Measurements from ENCODE around the gene ETF1. TPM values are rescaled to one million over a fixed set of nuclear protein-coding genes. Genes with fewer than 3 reads are reported as not detected.
A peak's percentile ranks its signal among the peaks of the same experiment; 100 is the strongest.

ETF1 gene
- total RNA-seq, 4 donors from 2014 or later, result 65.2 to 132 (median 103) TPM

DNA sequence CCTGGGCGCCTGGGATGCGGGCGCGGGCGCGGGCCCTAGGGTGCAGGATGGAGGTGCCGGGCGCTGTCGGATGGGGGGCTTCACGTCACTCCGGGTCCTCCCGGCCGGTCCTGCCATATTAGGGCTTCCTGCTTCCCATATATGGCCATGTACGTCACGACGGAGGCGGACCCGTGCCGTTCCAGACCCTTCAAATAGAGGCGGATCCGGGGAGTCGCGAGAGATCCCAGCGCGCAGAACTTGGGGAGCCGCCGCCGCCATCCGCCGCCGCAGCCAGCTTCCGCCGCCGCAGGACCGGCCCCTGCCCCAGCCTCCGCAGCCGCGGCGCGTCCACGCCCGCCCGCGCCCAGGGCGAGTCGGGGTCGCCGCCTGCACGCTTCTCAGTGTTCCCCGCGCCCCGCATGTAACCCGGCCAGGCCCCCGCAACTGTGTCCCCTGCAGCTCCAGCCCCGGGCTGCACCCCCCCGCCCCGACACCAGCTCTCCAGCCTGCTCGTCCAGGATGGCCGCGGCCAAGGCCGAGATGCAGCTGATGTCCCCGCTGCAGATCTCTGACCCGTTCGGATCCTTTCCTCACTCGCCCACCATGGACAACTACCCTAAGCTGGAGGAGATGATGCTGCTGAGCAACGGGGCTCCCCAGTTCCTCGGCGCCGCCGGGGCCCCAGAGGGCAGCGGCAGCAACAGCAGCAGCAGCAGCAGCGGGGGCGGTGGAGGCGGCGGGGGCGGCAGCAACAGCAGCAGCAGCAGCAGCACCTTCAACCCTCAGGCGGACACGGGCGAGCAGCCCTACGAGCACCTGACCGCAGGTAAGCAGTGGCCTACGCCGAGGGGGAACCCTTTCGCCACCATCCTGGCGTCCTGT is 77.5 kb downstream of the ETF1 start, which contains the start of gene EGR1:
TSS of gene EGR1 (plus strand) at position 219 of the 864 bp plus-strand sequence. CDS start at position 502, 283 bp downstream.
- TF ChIP-seq POLR2A (IDR thresholded peaks at IDR 0.05) (peak in 3 of 4 donors; percentile 86 to 98 (median 97)), CTCF (IDR thresholded peaks at IDR 0.05) (peak in 2 of 6 experiments; percentile 34 to 43)
- 0% methylated on average over 3 of the region's 85 CpGs; no CpG with 5 or more reads in 1 of the 2 donors for WGBS, 2 donors
- H3K36me3 ChIP-seq, result peaks cover 0 to 21% (median 0%) of the 10 kb centered on the region in 3 donors
- H3K27me3 ChIP-seq, result no peaks in the 10 kb centered on the region
- H3K27ac ChIP-seq, result peak within 1 kb of the TSS; percentile 99
- DNase-seq, result peak; percentile 88
- peak within 1 kb of the TSS; percentile 80 to 90 (median 85) for H3K4me3 ChIP-seq
- H3K4me1 ChIP-seq, result peaks cover 28 to 77% (median 37%) of the 10 kb centered on the region in 3 donors
- no peaks in the 10 kb centered on the region for H3K9me3 ChIP-seq
- intact Hi-C loops (cut with DNase I), result loop anchor here (10.0 kb wide), 1 partner anchor 79 kb away; the partner anchor contains the start of gene ETF1

GRCh38 chr5:138464388-138465260 is 78.4 kb downstream of the ETF1 start:
- DNase-seq, result peak; percentile 91
- WGBS, 2 donors, result 0% methylated on average over 8 to 9 of the region's 64 CpGs
- Histone ChIP-seq H3K36me3 (peaks cover 0 to 21% (median 0%) of the 10 kb centered on the region in 3 donors), H3K27me3 (no peaks in the 10 kb centered on the region), H3K4me1 (peaks cover 28 to 77% (median 37%) of the 10 kb centered on the region in 3 donors), H3K9me3 (no peaks in the 10 kb centered on the region), H3K27ac (peak overlapping the region; percentile 99), H3K4me3 (peak overlapping the region; percentile 80 to 90 (median 85))
- peak in 2 of 6 experiments; percentile 2 to 32 for TF ChIP-seq CTCF (IDR thresholded peaks at IDR 0.05)
- peak in 3 of 4 donors; percentile 48 to 55 (median 51) for TF ChIP-seq POLR2A (IDR thresholded peaks at IDR 0.05)
- intact Hi-C loops (cut with DNase I), result loop anchor here (5.0 to 10.0 kb wide), 2 partner anchors 38 to 80 kb away; partner anchors contain the start of gene ETF1

- peak overlapping the region; percentile 80 to 90 (median 85) for H3K4me3 ChIP-seq
- no CpG with 5 or more reads among the region's 34 CpGs for WGBS, 2 donors
- peaks cover 28 to 76% (median 37%) of the 10 kb centered on the region in 3 donors for H3K4me1 ChIP-seq
- peak overlapping the region; percentile 99 for H3K27ac ChIP-seq
- DNase-seq, result peak; percentile 59
- no peaks in the 10 kb centered on the region for H3K9me3 ChIP-seq
- peaks cover 0 to 21% (median 0%) of the 10 kb centered on the region in 3 donors for H3K36me3 ChIP-seq
- TF ChIP-seq CTCF (IDR thresholded peaks at IDR 0.05) (peak; percentile 90 to 98 (median 96)), POLR2A (IDR thresholded peaks at IDR 0.05) (peak in 2 of 4 donors; percentile 75 to 79)
- intact Hi-C loops (cut with DNase I), result loop anchor here (5.0 to 10.0 kb wide), 2 partner anchors 38 to 81 kb away; partner anchors contain the start of gene ETF1
- H3K27me3 ChIP-seq, result no peaks in the 10 kb centered on the region
Measured at GRCh38 chr5:138464008-138464387, 79.0 kb downstream of the ETF1 start.

- intact Hi-C loops (cut with DNase I), result loop anchor here (5.0 to 10.0 kb wide), 2 partner anchors 39 to 81 kb away; partner anchors contain the start of gene ETF1
- peaks cover 28 to 76% (median 42%) of the 10 kb centered on the region in 3 donors for H3K4me1 ChIP-seq
- no peaks in the 10 kb centered on the region for H3K9me3 ChIP-seq
- TF ChIP-seq CTCF (IDR thresholded peaks at IDR 0.05), result no peak
- TF ChIP-seq POLR2A (IDR thresholded peaks at IDR 0.05), result no peak
- H3K27me3 ChIP-seq, result no peaks in the 10 kb centered on the region
- WGBS, 2 donors, result 11 to 18% methylated on average over 17 to 19 of the region's 21 CpGs
- DNase-seq, result no peak
- peak overlapping the region; percentile 99 for H3K27ac ChIP-seq
- H3K36me3 ChIP-seq, result peaks cover 0 to 20% (median 0%) of the 10 kb centered on the region in 3 donors
- H3K4me3 ChIP-seq, result peak overlapping the region; percentile 80 to 90 (median 85)
Measured at GRCh38 chr5:138463419-138464007, 79.5 kb downstream of the ETF1 start.
